PC-9 (cell line): ENCODE measurements around the gene MMAA. TPM values are rescaled to one million over a fixed set of nuclear protein-coding genes. Genes with fewer than 3 reads are reported as not detected.

Experiments
- BruUV-seq: library from RNA; stranded (reverse); fragments of 400-500 nt; replicated peaks from 2 replicates; lab custom pipeline; 2021; lab: Mats Ljungman, UMichigan
- CTCF ChIA-PET: fragments of 300-600 bp; sonication (Branson Sonifier 250); formaldehyde crosslinking; loops from one replicate; lab custom pipeline; 2022; ENCODE audit warnings: antibody characterized with exemption; lab: Charles Lee
- POLR2A ChIA-PET: fragments of 300-600 bp; sonication (Branson Sonifier 250); formaldehyde crosslinking; loops from one replicate; lab custom pipeline; 2022; ENCODE audit warnings: antibody characterized with exemption; ENCODE audit not compliant: unreplicated experiment; lab: Charles Lee
- DNase-seq, 2 experiments: peaks; one replicate each; pipeline versions ENCODE4 v3.0.0 to v3.0.0-alpha.2; 2015 to 2022; ENCODE audit warnings: mixed read lengths in 1 of 2
- H2AFZ ChIP-seq: fragments of 200-600 bp; sonication (generic); 2 replicates; pipeline ENCODE4 v1.8.1; 2017; ENCODE audit warnings: antibody characterized with exemption
- H3F3A ChIP-seq: fragments of 200-600 bp; sonication (generic); 2 replicates; pipeline ENCODE4 v1.8.1; 2017; ENCODE audit warnings: antibody characterized with exemption, mild to moderate bottlenecking, low read depth; ENCODE audit not compliant: insufficient read depth
- H3K27ac ChIP-seq: fragments of 200-600 bp; sonication (generic); 2 replicates; pipeline ENCODE4 v1.6.1; 2016; ENCODE audit warnings: mixed run types
- H3K27me3 ChIP-seq: fragments of 200-600 bp; sonication (generic); 2 replicates; pipeline ENCODE4 v1.6.1; 2016; ENCODE audit warnings: low read depth, mixed run types; ENCODE audit not compliant: insufficient read depth
- H3K36me3 ChIP-seq: fragments of 200-600 bp; sonication (generic); 2 replicates; pipeline ENCODE4 v1.6.1; 2016; ENCODE audit warnings: low read depth, mixed run types
- H3K4me1 ChIP-seq: fragments of 200-600 bp; sonication (generic); replicated peaks from 2 replicates; pipeline ENCODE4 v1.6.1; 2016; ENCODE audit warnings: mixed run types; ENCODE audit not compliant: insufficient read depth
- H3K4me2 ChIP-seq: fragments of 200-600 bp; sonication (generic); 2 replicates; pipeline ENCODE4 v1.6.1; 2017; ENCODE audit warnings: mixed run types
- H3K4me3 ChIP-seq: fragments of 200-600 bp; sonication (generic); 2 replicates; pipeline ENCODE4 v1.6.1; 2016; ENCODE audit warnings: mixed run types
- H3K79me2 ChIP-seq: fragments of 200-600 bp; sonication (generic); 2 replicates; pipeline ENCODE4 v1.6.1; 2017; ENCODE audit warnings: low read depth, mixed run types
- H3K9me2 ChIP-seq: fragments of 200-600 bp; sonication (generic); 2 replicates; pipeline ENCODE4 v1.8.1; 2017; ENCODE audit warnings: mild to moderate bottlenecking; ENCODE audit not compliant: insufficient read depth
- H3K9me3 ChIP-seq: fragments of 200-600 bp; sonication (generic); 2 replicates; pipeline ENCODE4 v1.8.1; 2016; ENCODE audit warnings: low read depth; ENCODE audit not compliant: insufficient read depth
- H4K20me1 ChIP-seq: fragments of 200-600 bp; sonication (generic); 2 replicates; pipeline ENCODE4 v1.8.1; 2017; ENCODE audit not compliant: insufficient read depth
- EZH2 ChIP-seq: fragments of 200-600 bp; sonication (generic); IDR thresholded peaks from 2 replicates; pipeline ENCODE4 v1.8.0; 2017; ENCODE audit warnings: antibody characterized with exemption, low read depth
- intact Hi-C: fragments of 100-400 bp; cut with micrococcal nuclease; formaldehyde crosslinking; loops from one replicate; pipeline ENCODE4 v1.10.0; 2022; ENCODE audit not compliant: unreplicated experiment
- total RNA-seq: library from RNA; stranded (reverse); gene quantifications from 2 replicates; pipeline ENCODE4 v1.2.3, GENCODE V29; 2021
- TF ChIP-seq, protein P1 (sequence below): fragments of 200-600 bp; sonication (generic); conservative IDR thresholded peaks from 2 replicates; pipeline ENCODE4 v1.6.1; 2017; ENCODE audit warnings: mixed run types, antibody characterized with exemption, mild to moderate bottlenecking, moderate library complexity

Gene MMAA
- total RNA-seq, 1 experiment from 2014 or later = 6.3 TPM

DNA sequence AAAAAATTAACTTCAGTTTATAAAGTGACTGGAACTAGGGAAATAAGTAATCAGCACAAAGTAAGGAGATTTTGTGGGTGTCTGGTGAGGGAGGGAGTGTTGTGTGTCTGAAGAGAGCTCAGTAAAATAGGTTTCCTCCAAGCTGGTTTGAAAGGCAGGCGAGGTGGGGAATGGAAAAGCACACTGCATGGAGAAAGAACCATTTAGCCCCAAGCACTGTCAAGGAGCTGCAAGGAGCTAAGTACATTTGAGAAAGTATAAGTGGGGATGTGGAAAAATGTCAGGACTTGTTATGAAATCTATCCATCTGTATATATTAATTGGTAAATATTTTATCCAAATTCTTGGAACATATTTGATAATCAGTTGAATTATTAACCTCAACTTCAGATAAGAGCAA lies 61.7 kb downstream of the MMAA start:
- Histone ChIP-seq H3K4me1 (peaks cover 20% of the 10 kb centered on the region), H3K9me2 (no peaks in the 10 kb centered on the region), H3K79me2 (no peaks in the 10 kb centered on the region), H3K36me3 (no peaks in the 10 kb centered on the region), H3K27me3 (no peaks in the 10 kb centered on the region), H4K20me1 (no peaks in the 10 kb centered on the region), H2AFZ (no peak overlapping the region), H3K9me3 (no peaks in the 10 kb centered on the region), H3K27ac (no peak overlapping the region), H3K4me3 (no peak overlapping the region), H3F3A (peaks cover 13% of the 10 kb centered on the region; the same call in 1 of the 2 replicates), H3K4me2 (no peak overlapping the region)
- DNase-seq = no peak
- no TSS peak for BruUV-seq
- no peak for TF ChIP-seq EZH2
- TF ChIP-seq, protein P1, sequence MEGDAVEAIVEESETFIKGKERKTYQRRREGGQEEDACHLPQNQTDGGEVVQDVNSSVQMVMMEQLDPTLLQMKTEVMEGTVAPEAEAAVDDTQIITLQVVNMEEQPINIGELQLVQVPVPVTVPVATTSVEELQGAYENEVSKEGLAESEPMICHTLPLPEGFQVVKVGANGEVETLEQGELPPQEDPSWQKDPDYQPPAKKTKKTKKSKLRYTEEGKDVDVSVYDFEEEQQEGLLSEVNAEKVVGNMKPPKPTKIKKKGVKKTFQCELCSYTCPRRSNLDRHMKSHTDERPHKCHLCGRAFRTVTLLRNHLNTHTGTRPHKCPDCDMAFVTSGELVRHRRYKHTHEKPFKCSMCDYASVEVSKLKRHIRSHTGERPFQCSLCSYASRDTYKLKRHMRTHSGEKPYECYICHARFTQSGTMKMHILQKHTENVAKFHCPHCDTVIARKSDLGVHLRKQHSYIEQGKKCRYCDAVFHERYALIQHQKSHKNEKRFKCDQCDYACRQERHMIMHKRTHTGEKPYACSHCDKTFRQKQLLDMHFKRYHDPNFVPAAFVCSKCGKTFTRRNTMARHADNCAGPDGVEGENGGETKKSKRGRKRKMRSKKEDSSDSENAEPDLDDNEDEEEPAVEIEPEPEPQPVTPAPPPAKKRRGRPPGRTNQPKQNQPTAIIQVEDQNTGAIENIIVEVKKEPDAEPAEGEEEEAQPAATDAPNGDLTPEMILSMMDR = no peak
- ChIA-PET POLR2A (interaction anchor here (0.6 to 1.1 kb wide), 3 partner anchors 52 to 62 kb away, joined by 3 to 5 read pairs (median 4); partner anchors contain the start of gene MMAA), CTCF (no interaction called here)
- intact Hi-C loops = loop anchor here (1.0 to 5.0 kb wide), 4 partner anchors 54 to 256 kb away; partner anchors contain the start of genes MMAA and ZNF827

DNA sequence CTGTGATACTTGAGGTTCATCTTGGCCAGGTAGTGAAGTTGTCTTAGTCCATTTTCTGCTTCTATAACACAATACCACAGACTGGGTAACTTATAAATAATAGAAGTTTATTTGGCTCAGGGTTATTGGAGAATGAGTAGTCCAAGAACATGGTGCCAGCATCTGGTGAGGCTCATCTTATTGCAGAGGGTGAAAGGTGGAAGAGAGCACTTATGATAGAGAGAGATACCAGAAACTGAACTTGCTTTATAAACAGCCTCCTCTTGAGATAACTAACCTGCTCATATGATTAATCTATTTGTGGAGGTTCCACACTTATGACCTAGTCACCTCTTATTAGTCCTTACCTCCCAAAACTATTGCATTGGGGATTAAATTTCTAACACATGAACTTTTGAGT lies 62.3 kb downstream of the MMAA start:
- TF ChIP-seq EZH2 = no peak
- TF ChIP-seq, protein P1 = no peak
- no peak for DNase-seq
- no peak overlapping the region for H3K4me2 ChIP-seq
- H3K9me3 ChIP-seq = no peaks in the 10 kb centered on the region
- peaks cover 20% of the 10 kb centered on the region for H3K4me1 ChIP-seq
- intact Hi-C loops = loop anchor here (2.0 to 5.0 kb wide), 3 partner anchors 63 to 256 kb away; partner anchors contain the start of genes MMAA and ZNF827
- POLR2A ChIA-PET = interaction anchor here (1.1 kb wide), 1 partner anchor 51 kb away, joined by 5 read pairs; no protein-coding TSS in a partner anchor
- no peak overlapping the region for H3K4me3 ChIP-seq
- no peaks in the 10 kb centered on the region for H3K27me3 ChIP-seq
- no peaks in the 10 kb centered on the region for H3K79me2 ChIP-seq
- H3K9me2 ChIP-seq = no peaks in the 10 kb centered on the region
- peaks cover 13% of the 10 kb centered on the region; the same call in 1 of the 2 replicates for H3F3A ChIP-seq
- BruUV-seq = no TSS peak
- no peaks in the 10 kb centered on the region for H4K20me1 ChIP-seq
- no peak overlapping the region for H3K27ac ChIP-seq
- no peak overlapping the region for H2AFZ ChIP-seq
- no peaks in the 10 kb centered on the region for H3K36me3 ChIP-seq
- CTCF ChIA-PET = no interaction called here

DNA sequence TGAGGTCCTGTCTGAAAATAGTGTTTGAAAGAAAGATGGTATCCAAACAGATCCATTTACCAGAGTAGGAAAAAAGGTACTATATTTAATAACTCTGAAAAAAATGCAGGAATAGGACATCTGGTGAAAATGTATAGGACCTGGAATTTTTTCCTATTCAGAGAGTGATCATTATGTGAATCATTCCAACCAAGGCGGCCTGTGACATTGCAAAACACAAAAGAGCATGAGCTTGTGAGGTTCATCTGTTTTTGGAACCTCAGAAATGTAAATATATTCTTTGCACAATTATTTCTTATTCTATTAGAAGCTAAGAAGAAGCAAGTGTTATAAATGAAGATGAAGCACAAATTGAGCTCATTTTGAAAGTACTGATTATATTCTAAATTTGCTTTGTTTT lies 62.8 kb downstream of the MMAA start:
- no TSS peak for BruUV-seq
- peaks cover 20% of the 10 kb centered on the region for H3K4me1 ChIP-seq
- no peak overlapping the region for H2AFZ ChIP-seq
- H3K79me2 ChIP-seq = no peaks in the 10 kb centered on the region
- no peaks in the 10 kb centered on the region for H3K9me2 ChIP-seq
- DNase-seq = no peak
- no peak overlapping the region for H3K4me3 ChIP-seq
- no peaks in the 10 kb centered on the region for H4K20me1 ChIP-seq
- H3K4me2 ChIP-seq = no peak overlapping the region
- no peaks in the 10 kb centered on the region for H3K36me3 ChIP-seq
- H3K27me3 ChIP-seq = no peaks in the 10 kb centered on the region
- H3F3A ChIP-seq = peaks cover 13% of the 10 kb centered on the region; the same call in 1 of the 2 replicates
- no peak overlapping the region for H3K27ac ChIP-seq
- intact Hi-C loops = loop anchor here (2.0 to 5.0 kb wide), 3 partner anchors 63 to 255 kb away; partner anchors contain the start of genes MMAA and ZNF827
- ChIA-PET CTCF (no interaction called here), POLR2A (no interaction called here)
- no peaks in the 10 kb centered on the region for H3K9me3 ChIP-seq
- TF ChIP-seq, protein P1 = no peak
- no peak for TF ChIP-seq EZH2
